ENCODE measurements around the gene NIPAL4.
"Not testable (repeated sequence)": the region's sequence is repeated elsewhere in the genome, so short reads cannot be mapped to it uniquely, and the experiment has no call there.

NIPAL4 gene

DNA sequence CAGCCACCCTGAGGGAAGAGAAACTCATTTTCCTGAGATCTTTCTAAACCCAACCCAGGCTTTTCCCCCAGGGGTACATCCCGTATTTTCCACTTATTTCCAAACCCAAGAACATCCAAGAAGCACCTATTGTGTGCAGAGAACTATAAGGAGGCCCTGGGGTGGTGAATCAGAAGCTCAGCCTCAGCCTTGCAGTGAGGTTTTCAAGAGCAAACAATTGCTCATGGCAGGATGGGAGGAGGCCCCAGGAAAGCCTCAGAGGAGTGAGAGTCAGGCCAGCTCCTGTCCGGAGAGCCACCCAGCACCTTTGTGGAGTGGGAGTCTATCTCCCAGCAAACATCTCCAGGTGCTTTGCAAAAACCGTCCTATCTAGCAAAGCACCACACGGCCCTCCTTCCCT is 19.2 kb downstream of the NIPAL4 start:
- H3K4me1 ChIP-seq (ENCODE audit: insufficient read depth, low read length) = peaks cover 10% of the 10 kb centered on the region; the same call in 1 of the 2 replicates
- H3K9ac ChIP-seq (ENCODE audit: low read depth, low read length) = no peak overlapping the region
- H3K27ac ChIP-seq (ENCODE audit: low read length) = no peak overlapping the region
- H3K36me3 ChIP-seq (ENCODE audit: insufficient read depth, low read depth, low read length) = peaks cover 10% of the 10 kb centered on the region
- no peak overlapping the region for H3K4me3 ChIP-seq (ENCODE audit: low read length)
- no peaks in the 10 kb centered on the region for H3K27me3 ChIP-seq (ENCODE audit: insufficient read depth, low read length)
- no peaks in the 10 kb centered on the region for H3K9me3 ChIP-seq (ENCODE audit: insufficient read depth, low read depth, low read length)

GRCh38 chr5:157479612-157480510 is 19.8 kb downstream of the NIPAL4 start:
- Histone ChIP-seq H3K4me1 (ENCODE audit: insufficient read depth, low read length) (peaks cover 10% of the 10 kb centered on the region; the same call in 1 of the 2 replicates), H3K4me3 (ENCODE audit: low read length) (no peak overlapping the region), H3K36me3 (ENCODE audit: insufficient read depth, low read depth, low read length) (peaks cover 10% of the 10 kb centered on the region), H3K9ac (ENCODE audit: low read depth, low read length) (no peak overlapping the region), H3K9me3 (ENCODE audit: insufficient read depth, low read depth, low read length) (no peaks in the 10 kb centered on the region), H3K27ac (ENCODE audit: low read length) (no peak overlapping the region), H3K27me3 (ENCODE audit: insufficient read depth, low read length) (no peaks in the 10 kb centered on the region)

GRCh38 chr5:157481265-157481664 is 21.3 kb downstream of the NIPAL4 start:
- Histone ChIP-seq H3K36me3 (ENCODE audit: insufficient read depth, low read depth, low read length) (peaks cover 14% of the 10 kb centered on the region), H3K9me3 (ENCODE audit: insufficient read depth, low read depth, low read length) (no peaks in the 10 kb centered on the region), H3K27me3 (ENCODE audit: insufficient read depth, low read length) (no peaks in the 10 kb centered on the region), H3K27ac (ENCODE audit: low read length) (no peak overlapping the region), H3K9ac (ENCODE audit: low read depth, low read length) (no peak overlapping the region), H3K4me3 (ENCODE audit: low read length) (no peak overlapping the region), H3K4me1 (ENCODE audit: insufficient read depth, low read length) (peaks cover 10% of the 10 kb centered on the region; the same call in 1 of the 2 replicates)

GRCh38 chr5:157481666-157482065 is 21.7 kb downstream of the NIPAL4 start:
- Histone ChIP-seq H3K9me3 (ENCODE audit: insufficient read depth, low read depth, low read length) (no peaks in the 10 kb centered on the region), H3K27ac (ENCODE audit: low read length) (no peak overlapping the region), H3K4me3 (ENCODE audit: low read length) (no peak overlapping the region), H3K36me3 (ENCODE audit: insufficient read depth, low read depth, low read length) (peaks cover 14% of the 10 kb centered on the region), H3K4me1 (ENCODE audit: insufficient read depth, low read length) (peaks cover 10% of the 10 kb centered on the region; the same call in 1 of the 2 replicates), H3K9ac (ENCODE audit: low read depth, low read length) (no peak overlapping the region), H3K27me3 (ENCODE audit: insufficient read depth, low read length) (no peaks in the 10 kb centered on the region)

DNA sequence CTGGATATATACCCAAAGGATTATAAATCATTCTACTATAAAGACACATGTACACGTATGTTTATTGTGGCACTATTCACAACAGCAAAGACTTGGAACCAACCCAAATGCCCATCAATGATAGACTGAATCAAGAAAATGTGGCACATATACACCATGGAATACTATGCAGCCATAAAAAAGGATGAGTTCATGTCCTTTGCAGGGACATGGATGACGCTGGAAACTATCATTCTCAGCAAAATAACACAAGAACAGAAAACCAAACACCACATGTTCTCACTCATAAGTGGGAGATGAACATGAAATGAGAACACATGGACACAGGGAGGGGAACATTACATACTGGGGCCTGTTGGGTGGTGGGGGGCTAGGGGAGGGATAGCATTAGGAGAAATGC is 22.7 kb downstream of the NIPAL4 start:
- H3K27me3 ChIP-seq (ENCODE audit: insufficient read depth, low read length); H3K9ac ChIP-seq (ENCODE audit: low read depth, low read length); H3K27ac ChIP-seq (ENCODE audit: low read length); H3K4me1 ChIP-seq (ENCODE audit: insufficient read depth, low read length); H3K4me3 ChIP-seq (ENCODE audit: low read length); H3K9me3 ChIP-seq (ENCODE audit: insufficient read depth, low read depth, low read length): not testable (repeated sequence)
- peaks cover 14% of the 10 kb centered on the region for H3K36me3 ChIP-seq (ENCODE audit: insufficient read depth, low read depth, low read length)

- Histone ChIP-seq H3K4me1 (ENCODE audit: insufficient read depth, low read length) (0 out of 2 replicates have a peak, but pooled peaks cover 2% of the 10 kb centered on the region), H3K4me3 (ENCODE audit: low read length) (no peak overlapping the region), H3K27me3 (ENCODE audit: insufficient read depth, low read length) (no peaks in the 10 kb centered on the region), H3K27ac (ENCODE audit: low read length) (no peak overlapping the region), H3K9ac (ENCODE audit: low read depth, low read length) (no peak overlapping the region), H3K36me3 (ENCODE audit: insufficient read depth, low read depth, low read length) (peaks cover 14% of the 10 kb centered on the region), H3K9me3 (ENCODE audit: insufficient read depth, low read depth, low read length) (no peaks in the 10 kb centered on the region)
Measured at GRCh38 chr5:157484768-157485167, 24.8 kb downstream of the NIPAL4 start.

GRCh38 chr5:157485340-157485739 is 25.3 kb downstream of the NIPAL4 start:
- Histone ChIP-seq H3K36me3 (ENCODE audit: insufficient read depth, low read depth, low read length) (peaks cover 18% of the 10 kb centered on the region), H3K9ac (ENCODE audit: low read depth, low read length) (no peak overlapping the region), H3K4me3 (ENCODE audit: low read length) (no peak overlapping the region), H3K27ac (ENCODE audit: low read length) (no peak overlapping the region), H3K4me1 (ENCODE audit: insufficient read depth, low read length) (no peaks in the 10 kb centered on the region), H3K9me3 (ENCODE audit: insufficient read depth, low read depth, low read length) (no peaks in the 10 kb centered on the region), H3K27me3 (ENCODE audit: insufficient read depth, low read length) (no peaks in the 10 kb centered on the region)

- Histone ChIP-seq H3K9me3 (ENCODE audit: insufficient read depth, low read depth, low read length) (no peaks in the 10 kb centered on the region), H3K36me3 (ENCODE audit: insufficient read depth, low read depth, low read length) (peaks cover 14% of the 10 kb centered on the region), H3K27ac (ENCODE audit: low read length) (no peak overlapping the region), H3K4me1 (ENCODE audit: insufficient read depth, low read length) (no peaks in the 10 kb centered on the region), H3K9ac (ENCODE audit: low read depth, low read length) (no peak overlapping the region), H3K27me3 (ENCODE audit: insufficient read depth, low read length) (no peaks in the 10 kb centered on the region), H3K4me3 (ENCODE audit: low read length) (no peak overlapping the region)
Measured at GRCh38 chr5:157485811-157486210, 25.8 kb downstream of the NIPAL4 start.

DNA sequence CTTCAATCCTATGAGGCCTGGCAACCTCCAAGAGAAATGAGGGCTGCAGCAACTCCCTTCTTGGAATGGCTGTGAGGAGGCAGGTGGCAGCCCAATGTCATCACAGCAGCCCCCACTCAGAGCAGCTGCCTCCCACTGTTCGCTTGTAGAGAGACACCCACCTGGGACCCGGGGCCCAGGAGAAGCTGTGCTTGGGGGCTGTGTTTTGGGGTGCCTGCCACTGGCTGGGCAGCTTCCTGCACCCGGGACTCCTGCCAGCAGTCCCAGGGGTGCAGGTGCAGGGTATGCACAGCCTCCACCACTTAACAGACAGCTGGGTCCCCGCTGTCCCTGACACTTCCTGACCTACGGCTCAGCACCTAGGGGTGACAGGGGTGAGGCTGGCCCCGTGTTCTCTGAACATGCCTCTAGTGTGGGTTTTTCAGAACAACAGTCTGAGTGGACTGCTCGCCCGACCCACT is 26.2 kb downstream of the NIPAL4 start:
- H3K36me3 ChIP-seq (ENCODE audit: insufficient read depth, low read depth, low read length) = peaks cover 11% of the 10 kb centered on the region; the same call in 1 of the 2 replicates
- no peak overlapping the region for H3K9ac ChIP-seq (ENCODE audit: low read depth, low read length)
- no peak overlapping the region for H3K4me3 ChIP-seq (ENCODE audit: low read length)
- no peaks in the 10 kb centered on the region for H3K4me1 ChIP-seq (ENCODE audit: insufficient read depth, low read length)
- no peaks in the 10 kb centered on the region for H3K27me3 ChIP-seq (ENCODE audit: insufficient read depth, low read length)
- H3K27ac ChIP-seq (ENCODE audit: low read length) = no peak overlapping the region
- no peaks in the 10 kb centered on the region for H3K9me3 ChIP-seq (ENCODE audit: insufficient read depth, low read depth, low read length)

DNA sequence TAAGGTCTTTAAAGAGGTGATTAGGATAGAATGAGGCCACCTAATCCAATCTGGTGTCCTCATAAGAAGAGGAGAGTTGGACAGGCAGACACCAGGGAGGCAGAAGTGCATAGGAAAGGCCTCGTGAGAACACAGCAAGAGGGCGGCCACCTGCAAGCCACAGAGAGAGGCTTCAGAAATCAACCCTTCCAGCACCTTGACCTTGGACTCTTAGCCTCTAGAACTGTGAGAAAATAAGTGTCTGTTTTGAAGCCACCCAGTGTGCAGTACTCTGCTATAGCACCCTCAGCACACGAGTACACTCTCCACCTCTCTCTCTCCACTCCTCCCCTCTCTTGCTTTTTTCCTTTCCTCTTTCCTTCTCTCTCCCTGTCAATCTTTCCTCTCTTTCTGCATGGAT is 26.8 kb downstream of the NIPAL4 start:
- Histone ChIP-seq H3K36me3 (ENCODE audit: insufficient read depth, low read depth, low read length) (peaks cover 9% of the 10 kb centered on the region; the same call in 1 of the 2 replicates), H3K27ac (ENCODE audit: low read length) (no peak overlapping the region), H3K4me3 (ENCODE audit: low read length) (no peak overlapping the region), H3K4me1 (ENCODE audit: insufficient read depth, low read length) (no peaks in the 10 kb centered on the region), H3K27me3 (ENCODE audit: insufficient read depth, low read length) (no peaks in the 10 kb centered on the region), H3K9me3 (ENCODE audit: insufficient read depth, low read depth, low read length) (no peaks in the 10 kb centered on the region), H3K9ac (ENCODE audit: low read depth, low read length) (no peak overlapping the region)

- Histone ChIP-seq H3K9ac (ENCODE audit: low read depth, low read length) (no peak overlapping the region), H3K9me3 (ENCODE audit: insufficient read depth, low read depth, low read length) (no peaks in the 10 kb centered on the region), H3K27ac (ENCODE audit: low read length) (no peak overlapping the region), H3K36me3 (ENCODE audit: insufficient read depth, low read depth, low read length) (peaks cover 9% of the 10 kb centered on the region; the same call in 1 of the 2 replicates), H3K27me3 (ENCODE audit: insufficient read depth, low read length) (no peaks in the 10 kb centered on the region), H3K4me1 (ENCODE audit: insufficient read depth, low read length) (no peaks in the 10 kb centered on the region), H3K4me3 (ENCODE audit: low read length) (no peak overlapping the region)
Measured at GRCh38 chr5:157487358-157487757, 27.3 kb downstream of the NIPAL4 start.

- Histone ChIP-seq H3K4me3 (ENCODE audit: low read length) (no peak overlapping the region), H3K27me3 (ENCODE audit: insufficient read depth, low read length) (no peaks in the 10 kb centered on the region), H3K4me1 (ENCODE audit: insufficient read depth, low read length) (no peaks in the 10 kb centered on the region), H3K9me3 (ENCODE audit: insufficient read depth, low read depth, low read length) (no peaks in the 10 kb centered on the region), H3K9ac (ENCODE audit: low read depth, low read length) (no peak overlapping the region), H3K36me3 (ENCODE audit: insufficient read depth, low read depth, low read length) (peaks cover 9% of the 10 kb centered on the region; the same call in 1 of the 2 replicates), H3K27ac (ENCODE audit: low read length) (no peak overlapping the region)
Measured at GRCh38 chr5:157491471-157491995, 31.5 kb downstream of the NIPAL4 start.

Measured in iPS-20b (cell line).